Mammary epithelial cell (primary cell): ENCODE data around the gene GABPB2.

Experiments used
- EZH2 ChIP-seq: IDR thresholded peaks from 2 replicates; pipeline ENCODE4 v1.6.1; 2012; ENCODE audit warnings: low read length, inconsistent platforms, borderline replicate concordance
- TF ChIP-seq, protein P1 (sequence below), 2 donors: IDR thresholded peaks in 1 of 2; conservative IDR thresholded peaks in 1 of 2; 2 replicates each; pipeline ENCODE4 v1.5.1; 2011 to 2012; ENCODE audit warnings: inconsistent platforms in 2 of 2, low read length in 2 of 2, mild to moderate bottlenecking in 2 of 2, control low read depth in 1 of 2, low read depth in 1 of 2; ENCODE audit not compliant: insufficient read depth in 1 of 2; ENCODE audit errors: extremely low read depth in 1 of 2

- TF ChIP-seq EZH2: no peak
- TF ChIP-seq, protein P1, sequence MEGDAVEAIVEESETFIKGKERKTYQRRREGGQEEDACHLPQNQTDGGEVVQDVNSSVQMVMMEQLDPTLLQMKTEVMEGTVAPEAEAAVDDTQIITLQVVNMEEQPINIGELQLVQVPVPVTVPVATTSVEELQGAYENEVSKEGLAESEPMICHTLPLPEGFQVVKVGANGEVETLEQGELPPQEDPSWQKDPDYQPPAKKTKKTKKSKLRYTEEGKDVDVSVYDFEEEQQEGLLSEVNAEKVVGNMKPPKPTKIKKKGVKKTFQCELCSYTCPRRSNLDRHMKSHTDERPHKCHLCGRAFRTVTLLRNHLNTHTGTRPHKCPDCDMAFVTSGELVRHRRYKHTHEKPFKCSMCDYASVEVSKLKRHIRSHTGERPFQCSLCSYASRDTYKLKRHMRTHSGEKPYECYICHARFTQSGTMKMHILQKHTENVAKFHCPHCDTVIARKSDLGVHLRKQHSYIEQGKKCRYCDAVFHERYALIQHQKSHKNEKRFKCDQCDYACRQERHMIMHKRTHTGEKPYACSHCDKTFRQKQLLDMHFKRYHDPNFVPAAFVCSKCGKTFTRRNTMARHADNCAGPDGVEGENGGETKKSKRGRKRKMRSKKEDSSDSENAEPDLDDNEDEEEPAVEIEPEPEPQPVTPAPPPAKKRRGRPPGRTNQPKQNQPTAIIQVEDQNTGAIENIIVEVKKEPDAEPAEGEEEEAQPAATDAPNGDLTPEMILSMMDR (conservative IDR thresholded peaks at IDR 0.05 in 1 of 2, IDR thresholded peaks at IDR 0.05 in 1 of 2; ENCODE audit: extremely low read depth in 1 of 2, insufficient read depth in 1 of 2, low read depth in 1 of 2, low read length in 2 of 2): no peak
Measured at GRCh38 chr1:151134396-151134795, 63.8 kb downstream of the GABPB2 start.
